H1 (cell line): ENCODE measurements around the gene INSM2. TPM values are rescaled to one million over a fixed set of nuclear protein-coding genes. Genes with fewer than 3 reads are reported as not detected.

Experiments
- CREB1 ChIP-seq: IDR thresholded peaks from 2 replicates; pipeline ENCODE4 v1.6.1; 2012; ENCODE audit warnings: inconsistent platforms
- KDM4A ChIP-seq: IDR thresholded peaks from one replicate; pipeline ENCODE4 v1.7.1; 2012; ENCODE audit warnings: low read depth, mild to moderate bottlenecking, moderate library complexity, low read length, inconsistent platforms; ENCODE audit not compliant: severe bottlenecking
- polyA plus RNA-seq, 7 experiments: library from polyadenylated mRNA; depleted of rRNA in 3 of 7; stranded (reverse) in 5 of 7; unstranded in 2 of 7; fragments of >200 nt in 5 of 7; fragments of 200-250 nt in 2 of 7; gene quantifications; 1 replicate in 5 of 7; 2 replicates in 1 of 7; 4 replicates in 1 of 7; pipeline versions ENCODE4 v1.2.1 to v1.2.3, GENCODE V29; 2011 to 2013; ENCODE audit warnings: missing spikeins in 2 of 7, mixed read lengths in 2 of 7
- total RNA-seq: library from RNA; stranded (reverse); fragmentation: NEBNext Ultra II Directional; extraction: Animal tissue kit (Norgen Biotek cat#: 25700); gene quantifications from 2 replicates; pipeline ENCODE4 v1.2.1, GENCODE V29; 2021

INSM2 gene
- total and polyA plus RNA-seq, 2 of the 8 experiments (the other 6 are each of a cell fraction or from before 2014, with no cell fraction given): not detected

DNA sequence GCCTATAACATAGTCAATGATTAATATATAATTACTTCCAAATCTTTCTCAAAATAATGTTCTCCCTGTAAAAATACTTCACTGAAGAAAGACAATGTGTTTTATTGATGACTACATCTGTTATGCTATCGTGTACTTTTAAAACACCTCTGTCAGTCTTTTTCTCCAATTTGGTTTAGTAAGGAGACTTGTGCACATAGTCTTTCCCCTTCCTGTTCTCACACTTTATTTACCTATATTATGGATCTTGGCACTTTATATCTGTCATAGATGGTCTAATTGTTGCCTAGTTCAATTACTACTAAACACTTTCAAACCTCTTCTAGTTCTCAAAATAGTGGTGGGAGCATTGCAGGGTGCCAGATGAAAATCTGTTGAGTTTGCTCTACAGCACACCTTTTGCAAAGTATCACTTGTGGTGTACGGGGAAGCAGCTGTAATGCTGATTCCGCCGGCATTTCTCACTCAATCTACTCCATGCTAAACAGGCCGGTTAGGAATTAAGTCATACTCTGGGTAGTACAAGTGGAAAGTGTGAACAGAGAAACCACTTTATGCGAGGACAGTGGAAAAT, 1.1 kb upstream of the INSM2 start (continued):
- TF ChIP-seq KDM4A (no peak), CREB1 (no peak)
